Measurements from ENCODE around the gene PLD6. TPM values are rescaled to one million over a fixed set of nuclear protein-coding genes. Genes with fewer than 3 reads are reported as not detected.
A peak's percentile ranks its signal among the peaks of the same experiment; 100 is the strongest.

PLD6 gene
- total and polyA plus RNA-seq, 8 donors = 1.1 to 3.0 (median 1.4) TPM; not detected in 2

DNA sequence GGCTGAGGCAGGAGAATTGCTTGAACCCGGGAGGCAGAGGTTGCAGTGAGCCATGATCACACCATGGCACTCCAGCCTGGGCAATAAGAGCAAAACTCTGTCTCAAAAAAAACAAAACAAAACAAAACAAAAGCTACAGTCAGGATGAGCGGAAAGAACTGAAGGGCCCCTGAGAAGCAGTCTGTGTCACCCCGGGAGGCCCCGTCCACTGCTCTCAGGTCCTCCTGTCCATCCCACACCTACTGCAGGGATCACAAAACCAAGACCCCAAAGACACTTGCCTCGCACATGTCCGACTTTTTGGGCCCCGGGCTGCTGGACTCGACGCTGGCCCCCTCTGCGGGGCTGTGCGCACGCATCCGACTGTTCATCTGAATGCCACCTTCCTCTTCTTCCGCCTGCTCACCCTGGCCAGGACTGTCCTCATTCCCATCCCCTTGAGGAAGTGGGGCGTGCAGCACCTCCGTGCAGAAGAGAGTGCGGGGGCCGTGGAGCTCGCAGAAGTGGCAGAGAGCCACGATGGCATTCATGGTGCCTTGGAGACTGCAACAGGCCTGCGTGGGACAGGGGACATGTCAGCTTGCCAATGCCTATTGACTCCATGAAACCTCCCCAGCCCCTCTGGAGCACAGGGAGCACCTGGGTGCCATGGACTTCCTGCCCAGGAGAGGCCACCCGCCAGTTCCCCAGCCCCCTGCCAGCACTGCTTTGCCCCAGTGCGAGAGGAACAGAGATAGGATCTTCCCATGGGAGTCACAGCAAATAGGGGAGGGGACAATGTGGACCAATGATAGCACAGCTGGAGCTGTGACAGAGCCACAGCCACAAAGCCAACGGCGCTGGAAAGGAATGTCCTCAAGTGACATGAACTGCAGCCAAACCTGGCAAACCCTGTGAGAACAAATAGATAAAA, 21.7 kb upstream of the PLD6 start:
- intact Hi-C loops (cut with DNase I; ENCODE audit: low total_unique reads) = no loop called here
- DNase-seq = peak in 1 of 2 donors; percentile 67
- TF ChIP-seq, protein P1, sequence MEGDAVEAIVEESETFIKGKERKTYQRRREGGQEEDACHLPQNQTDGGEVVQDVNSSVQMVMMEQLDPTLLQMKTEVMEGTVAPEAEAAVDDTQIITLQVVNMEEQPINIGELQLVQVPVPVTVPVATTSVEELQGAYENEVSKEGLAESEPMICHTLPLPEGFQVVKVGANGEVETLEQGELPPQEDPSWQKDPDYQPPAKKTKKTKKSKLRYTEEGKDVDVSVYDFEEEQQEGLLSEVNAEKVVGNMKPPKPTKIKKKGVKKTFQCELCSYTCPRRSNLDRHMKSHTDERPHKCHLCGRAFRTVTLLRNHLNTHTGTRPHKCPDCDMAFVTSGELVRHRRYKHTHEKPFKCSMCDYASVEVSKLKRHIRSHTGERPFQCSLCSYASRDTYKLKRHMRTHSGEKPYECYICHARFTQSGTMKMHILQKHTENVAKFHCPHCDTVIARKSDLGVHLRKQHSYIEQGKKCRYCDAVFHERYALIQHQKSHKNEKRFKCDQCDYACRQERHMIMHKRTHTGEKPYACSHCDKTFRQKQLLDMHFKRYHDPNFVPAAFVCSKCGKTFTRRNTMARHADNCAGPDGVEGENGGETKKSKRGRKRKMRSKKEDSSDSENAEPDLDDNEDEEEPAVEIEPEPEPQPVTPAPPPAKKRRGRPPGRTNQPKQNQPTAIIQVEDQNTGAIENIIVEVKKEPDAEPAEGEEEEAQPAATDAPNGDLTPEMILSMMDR (IDR thresholded peaks at IDR 0.05) = no peak
- TF ChIP-seq EP300 (IDR thresholded peaks at IDR 0.05) (no peak), POLR2A (IDR thresholded peaks at IDR 0.05) (no peak)
- Histone ChIP-seq H3K27ac (no peak overlapping the region), H3K4me3 (no peak overlapping the region), H3K9me3 (no peaks in the 10 kb centered on the region), H3K4me1 (peaks cover 6 to 29% (median 16%) of the 10 kb centered on the region in 4 donors), H3K27me3 (no peaks in the 10 kb centered on the region), H3K36me3 (peaks cover 90 to 100% (median 100%) of the 10 kb centered on the region in 4 donors)
- WGBS, 5 donors = 79 to 88% (median 82%) methylated on average over 25 of the region's 25 CpGs

DNA sequence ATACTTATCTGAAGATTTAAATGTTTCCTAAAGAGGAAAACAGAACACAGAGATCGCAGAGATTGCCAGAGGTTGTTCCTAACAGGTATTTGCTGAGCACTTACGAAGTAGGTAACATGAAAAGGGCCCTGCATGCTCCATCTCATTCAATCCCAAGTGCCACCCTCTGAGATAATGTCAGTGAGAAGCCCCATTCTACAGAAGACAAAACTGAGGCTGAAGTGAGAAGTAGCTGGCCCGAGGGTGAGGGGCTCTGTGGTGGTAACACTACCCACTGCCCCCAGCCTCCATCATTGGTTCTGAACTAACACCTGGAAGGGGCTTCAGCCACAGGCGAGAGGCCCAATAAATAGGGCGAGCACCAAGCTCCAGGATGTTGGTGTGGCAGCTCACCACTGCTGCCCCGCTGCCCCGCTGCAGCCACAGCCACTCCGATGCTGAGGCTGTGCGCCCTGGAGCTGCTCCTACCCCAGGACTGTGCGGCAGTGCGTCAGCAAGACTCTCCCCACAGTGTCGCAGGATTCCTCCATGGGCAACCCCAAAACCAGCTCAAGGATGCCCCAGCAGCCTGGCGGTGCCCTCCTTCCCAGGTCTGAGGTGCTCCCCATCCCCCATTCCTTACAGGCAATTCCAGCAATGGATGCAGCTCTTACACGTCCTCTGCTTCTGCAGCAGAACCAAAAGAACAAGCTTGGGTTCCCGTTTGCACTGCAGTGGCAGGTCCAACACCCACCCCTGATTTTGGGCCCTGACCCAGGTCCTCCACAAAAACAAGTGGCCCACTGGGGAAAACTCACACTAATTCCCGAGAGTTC, 20.5 kb upstream of the PLD6 start:
- no peak overlapping the region for H3K27ac ChIP-seq
- no peaks in the 10 kb centered on the region for H3K9me3 ChIP-seq

GRCh38 chr17:17225901-17226300, 19.8 kb upstream of the PLD6 start:
- no peak for DNase-seq
- TF ChIP-seq EP300 (IDR thresholded peaks at IDR 0.05) = no peak
- TF ChIP-seq, protein P1 (IDR thresholded peaks at IDR 0.05) = no peak
- TF ChIP-seq POLR2AphosphoS5 (IDR thresholded peaks at IDR 0.05) = no peak
- no peak for TF ChIP-seq POLR2A (IDR thresholded peaks at IDR 0.05)
- no peaks in the 10 kb centered on the region for H3K27me3 ChIP-seq
- peaks cover 4 to 15% (median 10%) of the 10 kb centered on the region in 4 donors for H3K4me1 ChIP-seq
- H3K36me3 ChIP-seq = peaks cover 92 to 100% (median 100%) of the 10 kb centered on the region in 4 donors
- WGBS, 5 donors = 91 to 96% (median 95%) methylated on average over 10 of the region's 10 CpGs
- H3K4me3 ChIP-seq = no peak overlapping the region
- H3K27ac ChIP-seq = no peak overlapping the region
- intact Hi-C loops (cut with DNase I; ENCODE audit: low total_unique reads) = no loop called here
- H3K9me3 ChIP-seq = no peaks in the 10 kb centered on the region

More for the DNA sequence above, 20.5 kb upstream of the PLD6 start:
- intact Hi-C loops (cut with DNase I; ENCODE audit: low total_unique reads) = no loop called here
- DNase-seq = no peak
- 94 to 98% (median 95%) methylated on average over 14 to 16 of the region's 16 CpGs for WGBS, 5 donors
- TF ChIP-seq POLR2A (IDR thresholded peaks at IDR 0.05) = no peak
- no peak for TF ChIP-seq POLR2AphosphoS5 (IDR thresholded peaks at IDR 0.05)
- TF ChIP-seq, protein P1 (IDR thresholded peaks at IDR 0.05) = no peak
- TF ChIP-seq EP300 (IDR thresholded peaks at IDR 0.05) = no peak
- H3K36me3 ChIP-seq = peaks cover 92 to 100% (median 100%) of the 10 kb centered on the region in 4 donors
- no peaks in the 10 kb centered on the region for H3K27me3 ChIP-seq
- no peak overlapping the region for H3K4me3 ChIP-seq
- peaks cover 4 to 17% (median 10%) of the 10 kb centered on the region in 4 donors for H3K4me1 ChIP-seq

- Histone ChIP-seq H3K9me3 (no peaks in the 10 kb centered on the region), H3K27me3 (no peaks in the 10 kb centered on the region), H3K4me1 (peaks cover 3 to 14% (median 8%) of the 10 kb centered on the region in 4 donors), H3K4me3 (no peak overlapping the region), H3K27ac (no peak overlapping the region), H3K36me3 (peaks cover 91 to 100% (median 100%) of the 10 kb centered on the region in 4 donors)
- intact Hi-C loops (cut with DNase I; ENCODE audit: low total_unique reads) = no loop called here
- no peak for DNase-seq
- WGBS, 5 donors = 81 to 93% (median 90%) methylated on average over 8 of the region's 8 CpGs
- no peak for TF ChIP-seq POLR2AphosphoS5 (IDR thresholded peaks at IDR 0.05)
- no peak for TF ChIP-seq EP300 (IDR thresholded peaks at IDR 0.05)
Observed at GRCh38 chr17:17224137-17224536, 18.0 kb upstream of the PLD6 start.
